Stomach (tissue), 9 donors: ENCODE results near the gene VEPH1. TPM values are rescaled to one million over a fixed set of nuclear protein-coding genes. Genes with fewer than 3 reads are reported as not detected.

ENCODE experiments used
- DNase-seq, 2 donors: peaks; one replicate each; pipeline versions ENCODE4 v3.0.0 to v3.0.0-alpha.2; 2013 to 2019
- H3K27ac ChIP-seq, 5 donors: fragments of 200-600 bp in 4 of 5; sonication (generic) in 4 of 5; one replicate each; pipeline ENCODE4 v1.5.1; 2013 to 2019; ENCODE audit warnings: mild to moderate bottlenecking in 1 of 5, moderate library complexity in 1 of 5
- H3K27me3 ChIP-seq, 3 donors: fragments of 200-600 bp; sonication (generic); one replicate each; pipeline ENCODE4 v1.5.1; 2017 to 2019; ENCODE audit warnings: mixed run types in 1 of 3
- H3K36me3 ChIP-seq, 4 donors: fragments of 200-600 bp; sonication (generic); 1 replicate in 3 of 4; 2 replicates in 1 of 4; pipeline ENCODE4 v1.5.1; 2016 to 2019
- H3K4me1 ChIP-seq, 4 donors: fragments of 200-600 bp; sonication (generic); one replicate each; pipeline ENCODE4 v1.5.1; 2016 to 2019
- H3K4me3 ChIP-seq, 4 donors: fragments of 200-600 bp; sonication (generic) in 3 of 4; one replicate each; pipeline ENCODE4 v1.5.1; 2016 to 2019; ENCODE audit warnings: mild to moderate bottlenecking in 1 of 4
- H3K9me3 ChIP-seq, 4 donors: fragments of 200-600 bp; sonication (generic); one replicate each; pipeline ENCODE4 v1.5.1; 2016 to 2019
- EP300 ChIP-seq: sonication (generic); formaldehyde crosslinking; IDR thresholded peaks from one replicate; pipeline ENCODE4 v1.6.1; 2017; ENCODE audit warnings: antibody characterized with exemption
- POLR2A ChIP-seq, 4 donors: fragments of 450-650 bp; IDR thresholded peaks; one replicate each; pipeline ENCODE4 v1.6.1; 2016; ENCODE audit warnings: antibody characterized with exemption in 4 of 4, control low read depth in 2 of 4, mild to moderate bottlenecking in 1 of 4, moderate library complexity in 1 of 4
- POLR2AphosphoS5 ChIP-seq, 3 donors: sonication (generic); formaldehyde crosslinking; IDR thresholded peaks; one replicate each; pipeline ENCODE4 v1.6.1; 2016; ENCODE audit warnings: antibody characterized with exemption in 3 of 3
- whole genome bisulfite sequencing, 5 donors: extraction: QIAGEN DNeasy Blood & Tissue Kit in 3 of 5; methylation state at CpG; one replicate each; pipeline versions ENCODE4 v1.1.5 to v1.1.7; 2013 to 2018; 5-methylcytosine and 5-hydroxymethylcytosine counted together
- intact Hi-C: fragments of 100-400 bp; cut with DNase I; formaldehyde crosslinking; loops from one replicate; pipeline ENCODE4 v1.15.1; 2023; ENCODE audit warnings: low total_unique reads
- polyA plus RNA-seq, 3 donors: library from polyadenylated mRNA; stranded (reverse); fragments of 200-250 nt; gene quantifications; one replicate each; pipeline ENCODE4 v1.2.3, GENCODE V29; 2013
- total RNA-seq, 5 donors: library from RNA; depleted of rRNA; stranded (reverse); fragments of >200 nt; gene quantifications; one replicate each; pipeline versions ENCODE4 v1.1.0 to v1.2.3, GENCODE V29; 2014 to 2016
- TF ChIP-seq, protein P1 (sequence below), 7 experiments: fragments of 450-650 bp in 4 of 7; fragments of 200-600 bp in 3 of 7; sonication (generic) in 3 of 7; IDR thresholded peaks; one replicate each; pipeline ENCODE4 v1.5.1; 2016 to 2019; ENCODE audit warnings: antibody characterized with exemption in 7 of 7, control low read depth in 2 of 7, mild to moderate bottlenecking in 1 of 7
- donor health status: healthy with polysubstance abuse.
- donor health status: Bipolar disorder and iron deficiency.
- donor health status: healthy.

The VEPH1 gene
- total and polyA plus RNA-seq, 8 donors: 0.58 to 9.4 (median 1.5) TPM; not detected in 1

DNA sequence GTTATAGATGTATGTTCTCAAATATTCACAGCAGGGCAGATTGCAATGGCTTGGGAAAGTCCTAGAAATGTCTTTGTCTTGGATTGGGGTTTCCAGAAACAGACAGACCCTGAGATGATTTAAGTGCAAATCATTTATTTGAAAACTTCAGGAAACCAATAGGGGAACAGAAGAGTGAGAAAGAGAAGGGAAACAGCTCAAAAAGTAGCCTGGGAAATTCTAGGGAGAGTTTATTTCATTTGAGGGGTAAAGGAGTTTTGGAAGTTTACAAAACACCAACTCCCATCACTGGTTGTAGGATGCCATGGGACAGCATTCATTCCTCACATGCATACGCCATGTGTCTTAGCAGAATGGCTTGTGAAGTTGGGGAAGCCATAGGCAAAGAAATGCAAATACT lies 98.8 kb downstream of the VEPH1 start:
- no peaks in the 10 kb centered on the region for H3K27me3 ChIP-seq
- WGBS, 5 donors: 0 to 96% (median 41%) methylated on average over 1 of the region's 1 CpG

DNA sequence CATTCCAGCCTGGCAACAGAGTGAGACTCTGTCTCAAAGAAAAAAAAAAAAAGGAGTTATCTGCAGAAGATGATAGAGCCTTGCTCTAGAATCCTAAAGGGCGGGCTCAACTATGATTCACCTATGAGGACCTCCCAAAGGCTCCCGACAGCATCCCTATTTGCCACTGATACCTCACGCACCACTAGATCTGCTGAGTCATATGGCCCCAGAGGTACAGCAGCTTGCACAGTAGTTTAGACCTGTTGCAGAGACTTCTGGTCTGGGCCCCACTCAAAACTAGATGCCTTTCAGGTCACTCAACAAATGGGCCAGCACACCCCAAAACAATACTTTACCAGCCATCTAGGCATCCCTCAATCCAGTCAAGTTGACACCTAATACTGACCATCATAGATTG lies 104.6 kb downstream of the VEPH1 start:
- Histone ChIP-seq H3K27me3 (no peaks in the 10 kb centered on the region), H3K4me1 (no peaks in the 10 kb centered on the region), H3K4me3 (no peak overlapping the region), H3K36me3 (no peaks in the 10 kb centered on the region), H3K27ac (no peak overlapping the region), H3K9me3 (no peaks in the 10 kb centered on the region)
- intact Hi-C loops: no loop called here
- DNase-seq: no peak
- TF ChIP-seq EP300 (no peak), POLR2A (IDR thresholded peaks at IDR 0.05) (no peak), POLR2AphosphoS5 (IDR thresholded peaks at IDR 0.05) (no peak)
- TF ChIP-seq, protein P1, sequence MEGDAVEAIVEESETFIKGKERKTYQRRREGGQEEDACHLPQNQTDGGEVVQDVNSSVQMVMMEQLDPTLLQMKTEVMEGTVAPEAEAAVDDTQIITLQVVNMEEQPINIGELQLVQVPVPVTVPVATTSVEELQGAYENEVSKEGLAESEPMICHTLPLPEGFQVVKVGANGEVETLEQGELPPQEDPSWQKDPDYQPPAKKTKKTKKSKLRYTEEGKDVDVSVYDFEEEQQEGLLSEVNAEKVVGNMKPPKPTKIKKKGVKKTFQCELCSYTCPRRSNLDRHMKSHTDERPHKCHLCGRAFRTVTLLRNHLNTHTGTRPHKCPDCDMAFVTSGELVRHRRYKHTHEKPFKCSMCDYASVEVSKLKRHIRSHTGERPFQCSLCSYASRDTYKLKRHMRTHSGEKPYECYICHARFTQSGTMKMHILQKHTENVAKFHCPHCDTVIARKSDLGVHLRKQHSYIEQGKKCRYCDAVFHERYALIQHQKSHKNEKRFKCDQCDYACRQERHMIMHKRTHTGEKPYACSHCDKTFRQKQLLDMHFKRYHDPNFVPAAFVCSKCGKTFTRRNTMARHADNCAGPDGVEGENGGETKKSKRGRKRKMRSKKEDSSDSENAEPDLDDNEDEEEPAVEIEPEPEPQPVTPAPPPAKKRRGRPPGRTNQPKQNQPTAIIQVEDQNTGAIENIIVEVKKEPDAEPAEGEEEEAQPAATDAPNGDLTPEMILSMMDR (IDR thresholded peaks at IDR 0.05): no peak
- 83 to 89% (median 87%) methylated on average over 3 of the region's 3 CpGs for WGBS, 5 donors

More for the DNA sequence above, 98.8 kb downstream of the VEPH1 start:
- no peak for TF ChIP-seq POLR2AphosphoS5 (IDR thresholded peaks at IDR 0.05)
- no peak for TF ChIP-seq POLR2A (IDR thresholded peaks at IDR 0.05)
- TF ChIP-seq EP300: no peak
- TF ChIP-seq, protein P1 (IDR thresholded peaks at IDR 0.05): no peak
- Histone ChIP-seq H3K4me1 (no peaks in the 10 kb centered on the region), H3K4me3 (no peak overlapping the region), H3K9me3 (no peaks in the 10 kb centered on the region), H3K27ac (no peak overlapping the region), H3K36me3 (no peaks in the 10 kb centered on the region)
- DNase-seq: no peak
- intact Hi-C loops: no loop called here

DNA sequence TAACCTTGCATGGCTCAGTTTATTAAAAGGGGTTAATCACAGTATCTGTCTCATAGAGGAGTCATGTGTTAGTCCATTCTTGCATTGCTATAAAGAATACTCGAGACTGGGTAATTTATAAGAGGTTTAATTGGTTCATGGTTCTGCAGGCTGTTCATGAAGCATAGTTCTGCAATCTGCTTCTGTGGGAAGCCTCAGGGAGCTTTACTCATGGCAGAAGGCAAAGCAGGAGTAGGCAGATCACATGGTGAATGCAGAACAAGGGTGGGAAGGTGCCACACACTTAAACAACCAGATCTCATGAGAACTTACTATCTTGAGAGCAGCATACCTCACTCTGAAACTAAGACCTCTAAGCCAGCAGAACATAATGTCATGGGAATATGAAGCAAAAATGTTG lies 108.8 kb downstream of the VEPH1 start:
- no peak overlapping the region for H3K27ac ChIP-seq
- no peak overlapping the region for H3K4me3 ChIP-seq
- no peaks in the 10 kb centered on the region for H3K27me3 ChIP-seq
- no peak for DNase-seq
- no peaks in the 10 kb centered on the region for H3K4me1 ChIP-seq
- intact Hi-C loops: no loop called here
- H3K36me3 ChIP-seq: no peaks in the 10 kb centered on the region
- 65 to 77% (median 71%) methylated on average over 1 of the region's 1 CpG for WGBS, 5 donors
- no peaks in the 10 kb centered on the region for H3K9me3 ChIP-seq
- TF ChIP-seq EP300 (no peak), POLR2A (IDR thresholded peaks at IDR 0.05) (no peak), POLR2AphosphoS5 (IDR thresholded peaks at IDR 0.05) (no peak)
- TF ChIP-seq, protein P1 (IDR thresholded peaks at IDR 0.05): no peak

DNA sequence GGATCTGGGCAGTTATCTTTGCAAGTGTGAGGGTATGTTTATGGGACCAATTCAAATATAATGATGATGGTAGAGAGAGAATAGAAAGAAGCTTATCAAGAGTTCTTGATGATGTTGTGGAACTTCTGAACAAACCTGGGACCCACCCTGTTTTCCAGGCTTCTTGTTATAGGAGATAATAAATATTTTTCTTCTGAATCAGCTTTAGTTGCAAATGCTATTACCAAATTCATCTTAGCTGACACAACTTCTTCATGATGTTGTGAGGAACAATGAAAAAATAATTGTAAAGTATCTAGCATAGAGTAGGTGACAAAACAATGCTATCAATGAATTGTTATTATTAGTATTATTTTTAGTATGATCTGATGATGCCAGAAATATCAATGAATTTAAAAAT lies 110.1 kb downstream of the VEPH1 start:
- H3K27ac ChIP-seq: no peak overlapping the region
- no peaks in the 10 kb centered on the region for H3K36me3 ChIP-seq
- H3K9me3 ChIP-seq: no peaks in the 10 kb centered on the region
- no peak for DNase-seq
- H3K4me1 ChIP-seq: no peaks in the 10 kb centered on the region
- TF ChIP-seq, protein P1 (IDR thresholded peaks at IDR 0.05): no peak
- TF ChIP-seq EP300 (no peak), POLR2AphosphoS5 (IDR thresholded peaks at IDR 0.05) (no peak), POLR2A (IDR thresholded peaks at IDR 0.05) (no peak)
- no peaks in the 10 kb centered on the region for H3K27me3 ChIP-seq
- intact Hi-C loops: no loop called here
- no peak overlapping the region for H3K4me3 ChIP-seq
